Naive thymus-derived CD4-positive, alpha-beta T cell (primary cell): ENCODE measurements around the gene FOXQ1. TPM values are rescaled to one million over a fixed set of nuclear protein-coding genes. Genes with fewer than 3 reads are reported as not detected.
"Not testable (repeated sequence)": the region's sequence is repeated elsewhere in the genome, so short reads cannot be mapped to it uniquely, and the experiment has no call there.

Experiments
- ATAC-seq: fragments of 150-1000 bp; cut with Tn5 transposase; 2 replicates; pipeline ENCODE4 v1.10.0; 2021; ENCODE audit warnings: mild to moderate bottlenecking, moderate library complexity
- CTCF ChIA-PET: fragments of 350-600 bp; sonication (Branson Sonifier 250); formaldehyde crosslinking; loops from one replicate; lab custom pipeline; 2021; ENCODE audit warnings: antibody characterized with exemption; lab: Charles Lee
- POLR2A ChIA-PET: fragments of 350-600 bp; sonication (Branson Sonifier 250); formaldehyde crosslinking; loops from one replicate; lab custom pipeline; 2021; ENCODE audit warnings: antibody characterized with exemption, inconsistent platforms; lab: Charles Lee
- DNase-seq, 9 donors: peaks; one replicate each; pipeline versions ENCODE4 v3.0.0 to v3.0.0-alpha.2; 2020 to 2022; ENCODE audit warnings: mixed read lengths in 1 of 9
- H3K27ac ChIP-seq: one replicate; pipeline ENCODE4 v1.7.0; 2013; ENCODE audit warnings: mild to moderate bottlenecking, low read depth, low read length, moderate library complexity
- H3K27me3 ChIP-seq, 2 donors: one replicate each; pipeline ENCODE4 v1.7.0; 2013; ENCODE audit warnings: low read length in 2 of 2, mild to moderate bottlenecking in 2 of 2, moderate library complexity in 2 of 2; ENCODE audit not compliant: control insufficient read depth in 2 of 2, insufficient read depth in 2 of 2
- H3K36me3 ChIP-seq, 3 experiments: 1 replicate in 2 of 3; 2 replicates in 1 of 3; pipeline ENCODE4 v1.7.0; 2013; ENCODE audit warnings: low read length in 3 of 3, mild to moderate bottlenecking in 3 of 3, moderate library complexity in 1 of 3; ENCODE audit not compliant: insufficient read depth in 3 of 3, control insufficient read depth in 2 of 3
- H3K4me1 ChIP-seq, 2 donors: one replicate each; pipeline ENCODE4 v1.7.0; 2013; ENCODE audit warnings: low read length in 2 of 2, mild to moderate bottlenecking in 2 of 2, moderate library complexity in 1 of 2; ENCODE audit not compliant: control insufficient read depth in 2 of 2, insufficient read depth in 2 of 2
- H3K4me3 ChIP-seq: 2 replicates; pipeline ENCODE4 v1.7.0; 2013; ENCODE audit warnings: mild to moderate bottlenecking, low read length
- H3K9me3 ChIP-seq, 3 experiments: 1 replicate in 2 of 3; 2 replicates in 1 of 3; pipeline ENCODE4 v1.7.0; 2013; ENCODE audit warnings: low read length in 3 of 3; ENCODE audit not compliant: control insufficient read depth in 2 of 3
- H3K27ac Mint-ChIP-seq, 9 donors: one replicate each; pipeline ENCODE4 v1.8.0; 2020 to 2022; ENCODE audit warnings: mixed read lengths in 9 of 9, mild to moderate bottlenecking in 8 of 9, moderate library complexity in 5 of 9, inconsistent platforms in 2 of 9
- H3K27me3 Mint-ChIP-seq, 5 donors: one replicate each; pipeline ENCODE4 v1.8.0; 2021 to 2022; ENCODE audit warnings: mixed read lengths in 5 of 5, mild to moderate bottlenecking in 1 of 5
- H3K36me3 Mint-ChIP-seq, 5 donors: one replicate each; pipeline ENCODE4 v1.8.0; 2020 to 2022; ENCODE audit warnings: mixed read lengths in 5 of 5, mild to moderate bottlenecking in 3 of 5, inconsistent platforms in 1 of 5
- H3K4me1 Mint-ChIP-seq, 7 donors: one replicate each; pipeline ENCODE4 v1.8.0; 2020 to 2022; ENCODE audit warnings: mixed read lengths in 7 of 7, mild to moderate bottlenecking in 3 of 7, inconsistent platforms in 1 of 7
- H3K4me3 Mint-ChIP-seq, 10 donors: one replicate each; pipeline ENCODE4 v1.8.0; 2020 to 2022; ENCODE audit warnings: mild to moderate bottlenecking in 10 of 10, mixed read lengths in 10 of 10, moderate library complexity in 6 of 10, inconsistent platforms in 2 of 10
- H3K9me3 Mint-ChIP-seq, 11 donors: one replicate each; pipeline ENCODE4 v1.8.0; 2020 to 2022; ENCODE audit warnings: mixed read lengths in 11 of 11, mild to moderate bottlenecking in 4 of 11, inconsistent platforms in 1 of 11, moderate library complexity in 1 of 11
- intact Hi-C, 2 donors: fragments of 100-400 bp; cut with micrococcal nuclease; formaldehyde crosslinking; loops; one replicate each; pipeline ENCODE4 v1.15.1; 2023
- polyA plus RNA-seq, 2 donors: library from polyadenylated mRNA; unstranded; fragments of 300-500 nt; fragmentation: Illumina TruSeq; gene quantifications; one replicate each; pipeline ENCODE4 v1.2.3, GENCODE V29; 2021
- total RNA-seq, 6 experiments: library from RNA in 5 of 6; stranded (reverse) in 5 of 6; gene quantifications; 1 replicate in 5 of 6; 2 replicates in 1 of 6; pipeline ENCODE4 v1.2.3 and lab custom pipeline; 2021 to 2026

The FOXQ1 gene
- total and polyA plus RNA-seq, 7 experiments from 2014 or later, result not detected

DNA sequence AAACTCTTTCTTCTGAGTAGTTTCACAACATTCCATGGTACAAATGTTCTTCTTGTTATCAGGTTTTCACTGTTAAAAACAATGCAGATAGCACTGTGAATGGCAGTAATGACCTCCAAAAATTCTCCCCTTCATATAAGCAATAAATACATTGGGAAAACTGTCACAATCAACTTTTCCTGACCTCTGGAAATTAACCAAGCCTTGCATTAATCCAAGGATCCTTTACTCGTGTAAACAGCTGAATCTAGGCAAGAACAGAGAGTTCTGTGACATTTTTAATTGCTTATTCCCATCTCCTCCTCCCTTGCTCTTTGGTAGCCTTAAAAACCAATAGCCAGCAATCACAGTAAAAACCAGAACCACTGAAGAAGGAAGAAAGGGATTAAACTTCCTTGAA is 37.8 kb downstream of the FOXQ1 start:
- Histone ChIP-seq H3K9me3 (peaks cover 0 to 15% (median 0%) of the 10 kb centered on the region in 3 experiments), H3K4me1 (no peaks in the 10 kb centered on the region), H3K4me3 (no peak overlapping the region), H3K27ac (no peak overlapping the region), H3K36me3 (no peaks in the 10 kb centered on the region), H3K27me3 (peaks cover 0 to 4% of the 10 kb centered on the region in 2 donors)
- CTCF ChIA-PET, result no interaction called here
- intact Hi-C loops, result no loop called here
- Mint-ChIP-seq H3K36me3 (peaks cover 0 to 13% (median 8%) of the 10 kb centered on the region in 5 donors), H3K4me1 (no peaks in the 10 kb centered on the region), H3K9me3 (peaks cover 8 to 66% (median 24%) of the 10 kb centered on the region in 11 donors), H3K4me3 (no peak overlapping the region), H3K27me3 (peaks cover 21 to 75% (median 69%) of the 10 kb centered on the region in 5 donors), H3K27ac (no peak overlapping the region)
- DNase-seq, result no peak
- ATAC-seq, result no peak
- POLR2A ChIA-PET, result no interaction called here

DNA sequence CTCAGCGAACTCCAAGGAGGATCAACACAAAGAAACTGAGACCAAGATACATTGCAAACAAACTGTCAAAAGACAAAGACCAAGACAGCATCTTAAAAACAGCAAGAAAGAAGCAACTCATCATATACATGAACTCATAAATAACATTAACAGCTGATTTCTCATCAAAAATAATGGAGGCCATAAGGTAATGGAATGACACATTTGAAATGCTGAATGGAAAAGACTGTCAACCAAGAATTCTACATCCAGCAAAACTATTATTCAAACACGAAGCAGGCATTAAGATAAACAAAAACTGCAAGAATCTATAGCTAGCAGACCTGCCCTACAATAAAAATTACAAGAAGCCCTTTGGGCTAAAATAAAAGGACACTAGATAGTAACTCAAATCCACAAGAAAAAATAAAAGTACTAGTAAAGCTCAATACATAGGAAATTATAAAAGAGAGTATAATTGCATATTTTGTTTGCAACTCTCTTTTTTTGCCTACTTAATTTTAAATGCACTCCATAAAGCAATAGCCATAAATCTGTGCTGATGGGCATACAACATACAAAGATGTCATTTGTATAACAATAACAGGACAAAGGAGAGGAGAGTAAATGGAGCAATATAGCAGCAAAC is 39.6 kb downstream of the FOXQ1 start:
- Mint-ChIP-seq H3K27ac (no peak overlapping the region), H3K4me1 (no peaks in the 10 kb centered on the region), H3K27me3 (peaks cover 23 to 70% (median 59%) of the 10 kb centered on the region in 5 donors), H3K4me3 (no peak overlapping the region), H3K9me3 (peaks cover 8 to 62% (median 21%) of the 10 kb centered on the region in 11 donors), H3K36me3 (peaks cover 0 to 13% (median 5%) of the 10 kb centered on the region in 5 donors)
- H3K9me3 ChIP-seq, result peaks cover 0 to 15% (median 0%) of the 10 kb centered on the region in 3 experiments
- H3K4me3 ChIP-seq, result no peak overlapping the region
- CTCF ChIA-PET, result no interaction called here
- intact Hi-C loops, result no loop called here
- H3K27me3 ChIP-seq, result peaks cover 0 to 4% of the 10 kb centered on the region in 2 donors
- POLR2A ChIA-PET, result no interaction called here
- no peak for ATAC-seq
- no peaks in the 10 kb centered on the region for H3K4me1 ChIP-seq
- no peak for DNase-seq
- H3K27ac ChIP-seq, result no peak overlapping the region
- no peaks in the 10 kb centered on the region for H3K36me3 ChIP-seq

DNA sequence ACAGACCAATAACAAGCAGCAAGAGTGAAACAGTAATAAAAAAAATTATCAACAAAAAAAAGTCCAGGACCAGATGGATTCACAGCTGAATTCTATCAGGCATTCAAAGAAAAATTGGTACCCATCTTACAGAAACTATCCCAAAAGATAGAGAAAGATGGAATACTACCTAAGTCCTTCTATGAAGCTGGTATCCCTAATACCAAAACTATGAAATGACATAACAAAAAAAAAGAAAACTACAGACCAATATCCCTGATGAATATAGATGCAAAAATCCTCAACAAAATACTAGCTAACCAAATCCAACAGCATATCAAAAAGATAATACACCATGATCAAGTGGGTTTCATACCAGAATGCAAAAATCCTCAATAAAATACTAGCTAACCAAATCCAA is 43.2 kb downstream of the FOXQ1 start:
- POLR2A ChIA-PET, intact Hi-C loops, H3K36me3 ChIP-seq, H3K27ac ChIP-seq, H3K4me3 ChIP-seq, CTCF ChIA-PET, ATAC-seq, H3K27ac Mint-ChIP-seq, H3K27me3 ChIP-seq, DNase-seq, H3K4me3 Mint-ChIP-seq, H3K4me1 Mint-ChIP-seq, H3K4me1 ChIP-seq: not testable (repeated sequence)
- peaks cover 30 to 62% (median 45%) of the 10 kb centered on the region in 5 donors for H3K27me3 Mint-ChIP-seq
- peaks cover 0 to 13% (median 4%) of the 10 kb centered on the region in 5 donors for H3K36me3 Mint-ChIP-seq
- H3K9me3 Mint-ChIP-seq, result peaks cover 6 to 47% (median 21%) of the 10 kb centered on the region in 11 donors
- peaks cover 0 to 15% (median 0%) of the 10 kb centered on the region in 3 experiments for H3K9me3 ChIP-seq

DNA sequence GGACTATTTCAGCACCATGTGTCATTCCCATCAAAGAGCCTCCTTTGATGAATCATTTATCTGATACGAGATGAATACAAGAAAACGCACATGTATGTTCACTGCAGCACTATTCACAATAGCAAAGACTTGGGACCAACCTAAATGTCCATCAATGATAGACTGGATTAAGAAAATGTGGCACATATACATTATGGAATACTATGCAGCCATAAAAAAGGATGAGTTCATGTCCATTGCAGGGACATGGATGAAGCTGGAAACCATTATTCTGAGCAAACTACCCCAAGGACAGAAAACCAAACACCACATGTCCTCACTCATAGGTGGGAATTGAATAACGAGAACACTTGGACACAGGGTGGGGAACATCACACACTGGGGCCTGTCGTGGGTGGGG is 49.8 kb downstream of the FOXQ1 start:
- POLR2A ChIA-PET, H3K4me1 ChIP-seq, intact Hi-C loops, H3K4me3 Mint-ChIP-seq, CTCF ChIA-PET, H3K9me3 Mint-ChIP-seq, ATAC-seq, H3K27me3 ChIP-seq, DNase-seq, H3K27ac Mint-ChIP-seq, H3K9me3 ChIP-seq, H3K36me3 ChIP-seq, H3K4me3 ChIP-seq, H3K4me1 Mint-ChIP-seq, H3K27ac ChIP-seq, H3K36me3 Mint-ChIP-seq: not testable (repeated sequence)
- peaks cover 39 to 51% (median 44%) of the 10 kb centered on the region in 5 donors for H3K27me3 Mint-ChIP-seq

DNA sequence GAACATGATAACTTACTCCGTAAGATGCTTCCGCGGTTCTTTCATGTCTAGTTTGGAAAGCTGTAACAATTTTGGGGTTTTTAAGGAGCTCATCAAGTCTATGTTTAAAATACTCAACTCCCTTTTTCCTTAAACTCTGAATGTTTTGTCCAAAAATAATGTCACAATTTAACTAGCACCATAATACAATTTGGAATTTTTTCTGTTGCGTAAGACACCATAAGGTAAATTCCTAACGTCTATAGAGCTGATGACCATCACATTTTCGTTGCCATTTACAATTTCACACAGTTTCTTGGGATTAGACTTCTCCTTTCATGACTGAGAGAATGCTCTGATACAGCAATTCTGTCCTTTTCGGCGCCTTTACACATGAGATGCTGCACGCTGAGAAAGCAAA is 50.7 kb downstream of the FOXQ1 start:
- ChIA-PET CTCF (no interaction called here), POLR2A (no interaction called here)
- peaks cover 0 to 5% (median 0%) of the 10 kb centered on the region in 11 donors for H3K9me3 Mint-ChIP-seq
- H3K36me3 ChIP-seq, result no peaks in the 10 kb centered on the region
- no peaks in the 10 kb centered on the region for H3K27me3 ChIP-seq
- H3K27me3 Mint-ChIP-seq, result peaks cover 34 to 53% (median 46%) of the 10 kb centered on the region in 5 donors
- no peaks in the 10 kb centered on the region for H3K4me1 ChIP-seq
- no peak for DNase-seq
- no peak overlapping the region for H3K4me3 Mint-ChIP-seq
- H3K27ac ChIP-seq, result no peak overlapping the region
- H3K4me1 Mint-ChIP-seq, result no peaks in the 10 kb centered on the region
- H3K9me3 ChIP-seq, result no peaks in the 10 kb centered on the region
- intact Hi-C loops, result no loop called here
- no peaks in the 10 kb centered on the region for H3K36me3 Mint-ChIP-seq
- no peak overlapping the region for H3K27ac Mint-ChIP-seq
- no peak for ATAC-seq
- H3K4me3 ChIP-seq, result no peak overlapping the region

DNA sequence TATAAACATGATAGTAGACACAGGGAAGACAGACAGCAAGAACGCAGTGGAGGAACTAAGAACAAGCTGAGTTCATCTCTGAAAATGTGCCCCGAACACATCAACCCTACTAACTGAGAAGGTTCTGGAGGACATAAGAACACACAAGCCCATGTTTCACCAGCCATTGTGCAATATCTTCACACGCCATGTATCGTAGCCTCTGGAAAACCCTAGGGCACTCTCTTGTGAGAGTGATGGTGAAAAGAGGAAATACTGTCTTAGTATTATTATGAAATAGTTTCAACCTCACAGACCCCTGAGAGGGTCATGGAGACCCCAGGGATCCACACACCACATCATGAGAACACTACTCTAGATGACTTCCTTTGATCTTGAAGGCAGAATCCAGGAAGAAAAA is 51.4 kb downstream of the FOXQ1 start:
- Histone ChIP-seq H3K27ac (no peak overlapping the region), H3K9me3 (no peaks in the 10 kb centered on the region), H3K36me3 (no peaks in the 10 kb centered on the region), H3K4me1 (no peaks in the 10 kb centered on the region), H3K27me3 (no peaks in the 10 kb centered on the region), H3K4me3 (no peak overlapping the region)
- ATAC-seq (no peak), DNase-seq (no peak)
- no peaks in the 10 kb centered on the region for H3K4me1 Mint-ChIP-seq
- POLR2A ChIA-PET, result no interaction called here
- intact Hi-C loops, result no loop called here
- H3K36me3 Mint-ChIP-seq, result no peaks in the 10 kb centered on the region
- CTCF ChIA-PET, result no interaction called here
- peaks cover 41 to 60% (median 51%) of the 10 kb centered on the region in 5 donors for H3K27me3 Mint-ChIP-seq
- H3K9me3 Mint-ChIP-seq, result peaks cover 0 to 6% (median 0%) of the 10 kb centered on the region in 11 donors
- H3K27ac Mint-ChIP-seq, result no peak overlapping the region
- H3K4me3 Mint-ChIP-seq, result no peak overlapping the region
